ENCODE measurements around the gene ZNRF2.
"Not testable (repeated sequence)": the region's sequence is repeated elsewhere in the genome, so short reads cannot be mapped to it uniquely, and the experiment has no call there.

ZNRF2 gene

GRCh38 chr7:30290317-30290716 lies 5.9 kb downstream of the ZNRF2 start:
- DNase-seq (ENCODE audit: low spot score): not testable (repeated sequence)

GRCh38 chr7:30292416-30293038 lies 8.1 kb downstream of the ZNRF2 start:
- not testable (repeated sequence) for DNase-seq (ENCODE audit: low spot score)

- not testable (repeated sequence) for DNase-seq (ENCODE audit: low spot score)
Measured at GRCh38 chr7:30296304-30296703, 11.9 kb downstream of the ZNRF2 start.

DNA sequence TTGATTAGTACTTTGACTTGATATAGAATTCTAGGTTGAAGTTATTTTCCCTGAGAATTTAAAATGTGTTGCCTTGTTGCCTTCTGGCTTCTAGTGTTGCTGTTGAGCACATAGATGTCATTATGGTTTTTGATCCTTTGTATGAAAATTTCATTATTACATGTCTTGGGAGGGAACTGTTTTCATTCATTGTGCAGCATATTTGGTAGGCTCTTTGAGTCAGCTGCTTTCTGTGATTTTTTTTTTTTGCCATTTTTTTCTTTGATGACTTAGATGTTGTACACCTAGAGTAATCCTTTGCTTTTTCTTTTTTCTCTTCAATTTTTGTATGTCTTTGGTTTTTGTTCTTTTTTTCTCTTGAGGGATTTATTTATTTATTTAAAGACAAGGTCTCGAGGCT lies 13.1 kb downstream of the ZNRF2 start:
- DNase-seq (ENCODE audit: low spot score): not testable (repeated sequence)

- DNase-seq (ENCODE audit: low spot score): not testable (repeated sequence)
Measured at GRCh38 chr7:30298409-30298808, 14.0 kb downstream of the ZNRF2 start.

DNA sequence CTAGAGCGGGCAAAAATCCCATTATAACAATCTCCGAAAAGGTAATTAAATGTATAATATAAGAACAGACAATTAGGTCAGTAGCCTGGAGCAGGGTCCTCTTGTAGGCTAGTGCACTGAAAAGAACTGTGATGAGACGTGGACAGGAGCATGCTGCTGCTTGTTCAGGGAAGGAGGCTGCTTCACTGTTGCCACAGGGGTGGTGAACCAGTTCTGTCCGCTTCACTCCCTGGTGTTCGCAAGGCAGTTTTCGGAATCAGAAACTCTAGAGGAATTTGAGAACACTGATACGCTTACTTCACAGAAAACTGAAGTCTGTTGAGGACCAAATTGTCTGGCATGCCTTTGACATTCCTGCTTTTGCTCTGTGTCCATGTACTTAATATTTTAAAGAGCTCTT lies 17.4 kb downstream of the ZNRF2 start:
- DNase-seq (ENCODE audit: low spot score): no peak

DNA sequence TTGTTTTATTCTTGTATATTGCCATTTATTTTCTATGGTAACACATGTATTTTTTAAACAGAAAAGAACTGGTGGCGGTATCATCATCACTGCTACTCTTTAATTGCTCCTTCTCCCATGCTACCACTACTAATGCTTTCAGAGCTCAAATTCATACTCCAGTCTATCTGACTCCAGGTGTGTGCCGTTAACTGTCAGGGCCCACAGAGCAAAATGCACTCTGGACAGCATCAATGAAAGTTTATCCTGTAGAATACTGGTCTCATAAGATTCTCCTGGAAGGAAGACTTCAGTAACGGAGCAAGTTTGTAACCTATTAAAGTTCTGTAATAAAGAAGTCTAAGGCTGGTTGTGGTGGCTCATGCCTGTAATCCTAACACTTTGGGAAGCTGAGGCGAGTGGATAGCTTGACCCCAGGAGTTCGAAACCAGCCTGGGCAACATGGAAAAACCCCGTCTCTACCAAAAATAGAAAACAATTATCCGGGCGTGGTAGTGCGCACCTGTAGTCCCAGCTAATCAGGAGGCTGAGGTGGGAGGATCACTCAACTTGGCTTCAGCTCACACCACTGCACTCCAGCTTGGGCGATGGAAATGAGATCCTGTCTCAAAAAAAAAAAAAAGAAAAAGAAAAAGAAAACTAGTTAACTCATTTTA lies 18.4 kb downstream of the ZNRF2 start:
- DNase-seq (ENCODE audit: low spot score): no peak

DNA sequence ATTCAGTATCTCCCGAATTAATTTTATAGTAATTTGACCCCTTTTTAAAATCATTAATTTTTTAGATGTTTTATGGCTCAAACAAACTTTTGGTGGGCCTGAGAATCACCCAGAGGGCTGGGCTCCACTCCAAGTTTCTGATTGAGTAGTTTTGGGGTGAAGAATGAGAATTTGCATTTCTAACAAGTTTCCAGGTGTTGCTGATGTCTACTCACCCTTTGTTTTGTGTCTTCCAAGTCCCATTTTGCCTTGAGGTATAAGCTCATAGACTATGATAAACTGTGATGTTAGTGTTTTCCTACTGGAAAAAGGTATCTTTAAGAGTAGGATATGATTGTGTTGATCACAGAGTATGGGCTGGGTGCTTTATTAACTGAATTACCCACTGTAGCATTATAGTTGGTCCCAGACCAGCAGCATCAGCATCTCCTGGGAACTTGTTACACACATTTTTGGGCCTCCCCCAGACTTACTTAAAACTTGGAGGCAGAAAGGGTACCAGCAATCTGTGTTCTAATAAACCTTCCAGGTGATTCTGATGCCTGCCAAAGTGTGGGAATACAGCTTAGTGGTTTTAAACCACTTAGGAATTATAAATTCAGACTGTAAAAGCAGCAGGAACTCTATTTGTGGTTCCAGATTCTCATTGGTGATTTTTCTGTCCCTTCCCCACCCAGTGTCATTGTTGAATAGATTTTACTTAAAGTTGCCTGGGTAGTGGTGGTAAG lies 19.1 kb downstream of the ZNRF2 start:
- DNase-seq (ENCODE audit: low spot score): no peak

DNA sequence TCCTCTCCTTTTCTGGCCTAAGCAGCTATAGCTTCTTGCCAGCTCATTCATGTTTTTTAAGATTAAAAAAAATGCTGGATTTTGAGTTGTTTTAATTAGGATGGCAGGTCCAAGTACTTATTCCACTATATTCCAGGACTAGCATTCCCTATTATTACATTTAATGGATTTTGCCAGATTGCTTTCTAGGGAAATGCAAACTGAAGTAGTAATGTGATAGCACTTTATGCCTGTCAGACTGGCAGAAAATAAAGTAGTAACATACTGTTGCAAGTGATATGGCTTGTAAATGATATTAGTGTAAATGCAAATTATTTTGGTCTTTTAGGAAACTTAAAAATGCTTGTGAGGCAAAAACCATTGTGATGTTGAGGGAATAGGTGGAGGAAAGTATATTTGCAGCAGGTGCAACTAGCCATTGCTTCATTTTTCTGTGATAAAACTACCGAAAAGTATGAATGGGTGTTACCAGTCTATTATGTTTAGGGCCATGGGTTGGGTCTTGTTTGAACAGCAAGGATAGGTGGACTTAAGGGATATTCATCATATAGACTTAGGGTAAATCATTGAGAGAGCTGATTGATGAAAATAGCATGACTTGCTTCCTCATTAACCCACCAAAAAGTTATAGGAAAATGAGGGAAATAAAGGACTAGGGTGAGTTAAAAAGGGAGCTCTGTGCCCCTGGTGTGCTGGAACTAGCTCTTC lies 19.9 kb downstream of the ZNRF2 start:
- DNase-seq (ENCODE audit: low spot score): no peak

- DNase-seq (ENCODE audit: low spot score): no peak
Measured at GRCh38 chr7:30306976-30307375, 22.6 kb downstream of the ZNRF2 start.

- no peak for DNase-seq (ENCODE audit: low spot score)
Measured at GRCh38 chr7:30308389-30308788, 24.0 kb downstream of the ZNRF2 start.

DNA sequence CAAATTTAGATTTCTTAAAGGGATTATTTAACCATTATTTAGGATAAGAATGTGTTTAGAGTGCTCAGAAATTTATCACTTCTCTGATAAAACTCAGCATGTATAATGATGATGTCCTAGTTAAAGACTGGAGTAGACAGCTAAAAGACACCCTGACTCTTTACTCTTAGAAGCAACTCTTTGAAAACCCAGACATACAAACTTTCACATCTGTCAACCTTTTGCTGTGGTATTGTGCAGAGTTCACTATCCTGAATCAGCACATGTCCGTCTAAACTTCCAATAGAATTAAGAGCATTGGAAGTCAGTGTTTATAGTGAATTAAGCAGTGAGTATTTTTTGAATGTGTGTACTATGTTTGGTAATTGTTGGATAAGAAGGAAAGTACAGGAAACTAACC lies 24.9 kb downstream of the ZNRF2 start:
- DNase-seq (ENCODE audit: low spot score): no peak

- no peak for DNase-seq (ENCODE audit: low spot score)
Measured at GRCh38 chr7:30309842-30310435, 25.5 kb downstream of the ZNRF2 start.

DNA sequence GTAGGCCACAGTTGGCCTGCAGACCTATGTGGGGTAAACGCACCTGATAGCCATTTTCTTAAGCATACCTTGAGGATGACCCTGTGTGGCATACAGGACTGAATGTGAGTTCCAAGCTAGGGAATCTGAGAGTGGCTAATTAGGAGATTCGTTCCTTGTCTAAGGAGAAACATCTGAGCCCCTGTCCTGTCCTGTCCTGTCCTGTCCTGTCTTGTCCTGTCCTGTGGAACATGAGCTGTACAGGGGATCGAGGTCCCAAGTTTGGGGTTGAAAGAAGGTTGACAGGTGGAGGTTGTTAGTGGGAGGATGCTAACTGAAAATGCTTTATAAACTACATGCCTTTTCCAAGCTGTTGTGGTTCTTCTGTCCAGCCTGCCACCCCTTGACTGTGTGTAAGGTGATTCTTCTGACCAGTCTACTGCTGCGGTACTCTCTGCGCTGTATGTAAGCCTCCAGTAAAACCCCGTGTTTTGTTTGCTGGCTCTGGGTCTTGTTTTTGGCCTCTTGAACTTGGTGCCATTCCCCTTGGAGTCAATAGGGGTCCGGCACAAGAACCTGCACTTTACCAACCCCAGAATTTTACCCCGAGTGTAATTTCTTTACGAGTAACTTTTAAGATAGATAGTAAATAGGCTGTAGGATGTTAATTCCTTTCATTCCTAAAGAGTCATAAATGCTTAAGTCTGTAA lies 26.4 kb downstream of the ZNRF2 start:
- DNase-seq (ENCODE audit: low spot score): no peak

GRCh38 chr7:30312178-30312577 lies 27.8 kb downstream of the ZNRF2 start:
- DNase-seq (ENCODE audit: low spot score): no peak

DNA sequence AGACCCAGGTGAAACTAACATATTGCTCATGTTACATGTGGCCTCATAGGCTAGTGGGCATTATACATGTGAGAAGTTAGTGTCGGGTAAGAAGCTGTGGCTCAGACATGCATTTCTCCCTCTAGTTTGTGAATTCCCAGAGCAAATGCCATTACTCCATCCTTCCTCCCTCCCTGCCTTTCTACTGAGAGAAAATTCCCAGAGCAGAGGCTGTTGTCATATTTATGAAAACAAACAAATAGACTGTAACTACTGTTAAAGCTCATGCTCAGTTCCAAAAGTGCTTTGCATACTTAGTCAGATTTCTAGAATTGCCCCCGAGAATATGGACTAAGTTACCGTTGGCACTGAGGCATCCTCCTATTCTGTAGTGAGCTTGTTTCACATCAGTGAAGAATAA lies 29.0 kb downstream of the ZNRF2 start:
- no peak for DNase-seq (ENCODE audit: low spot score)

- DNase-seq (ENCODE audit: low spot score): no peak
Measured at GRCh38 chr7:30313793-30314192, 29.4 kb downstream of the ZNRF2 start.

- no peak for DNase-seq (ENCODE audit: low spot score)
Measured at GRCh38 chr7:30315589-30315988, 31.2 kb downstream of the ZNRF2 start.

DNA sequence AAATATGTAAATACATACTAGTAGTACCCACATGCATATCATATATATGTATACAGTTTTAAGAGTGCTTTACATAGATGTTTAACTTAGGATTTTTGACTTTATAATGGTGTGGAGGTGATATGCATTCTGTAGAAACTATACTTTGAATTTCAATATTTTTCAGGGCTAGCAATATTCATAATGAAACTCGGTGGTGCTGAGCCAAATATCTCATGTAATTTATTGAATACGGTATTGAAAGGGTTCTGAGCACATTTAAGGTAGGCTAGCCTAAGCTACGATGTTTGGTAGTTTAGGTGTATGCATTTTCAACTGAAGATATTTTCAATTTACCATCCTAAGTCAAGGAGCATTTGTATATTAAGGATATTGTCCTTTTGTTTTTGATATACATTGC lies 36.0 kb downstream of the ZNRF2 start:
- no peak for DNase-seq (ENCODE audit: low spot score)

GRCh38 chr7:30321089-30321881 lies 36.9 kb downstream of the ZNRF2 start:
- no peak for DNase-seq (ENCODE audit: low spot score)

- no peak for DNase-seq (ENCODE audit: low spot score)
Measured at GRCh38 chr7:30321882-30322192, 37.4 kb downstream of the ZNRF2 start.

Data from D341Med (cell line).